ENCODE results near the gene SECISBP2L.

SECISBP2L gene

DNA sequence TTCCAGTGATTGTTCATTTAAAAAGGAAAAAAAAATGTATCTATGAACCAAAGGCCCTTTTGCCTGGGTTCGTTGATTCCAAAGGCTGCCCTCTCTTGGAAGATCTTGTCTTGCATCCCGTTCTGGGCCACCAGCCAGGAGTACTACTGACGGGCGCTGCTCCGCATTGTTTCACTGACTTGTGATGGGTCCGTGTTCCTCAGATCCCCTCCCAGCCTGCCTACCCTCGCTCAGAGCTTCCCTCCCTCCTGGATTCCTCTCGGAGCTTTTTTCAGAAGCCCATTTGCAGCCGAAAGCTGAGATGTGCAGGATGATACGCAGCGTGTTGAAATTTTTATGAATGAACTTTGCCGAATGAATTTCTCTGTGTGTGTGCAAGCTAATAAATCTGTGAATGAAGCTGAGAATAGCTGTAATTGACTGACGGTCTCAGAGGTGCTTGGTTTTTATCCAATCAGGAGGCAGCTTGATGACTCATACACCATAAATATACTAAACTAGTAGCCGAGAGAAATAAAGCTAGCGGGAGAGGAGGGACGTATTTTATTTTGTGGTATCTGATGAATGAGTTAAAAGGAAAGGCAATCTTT is 82.6 kb downstream of the SECISBP2L start, which contains the start of gene SHC4:
SHC4 (minus strand) TSS at position 396 of the 590 bp plus-strand sequence. CDS start 904 bp downstream, outside the sequence.
- DNase-seq, result no peak

- peak; percentile 10 for DNase-seq
Measured at GRCh38 chr15:48962662-48963523, 83.4 kb downstream of the SECISBP2L start.

DNA sequence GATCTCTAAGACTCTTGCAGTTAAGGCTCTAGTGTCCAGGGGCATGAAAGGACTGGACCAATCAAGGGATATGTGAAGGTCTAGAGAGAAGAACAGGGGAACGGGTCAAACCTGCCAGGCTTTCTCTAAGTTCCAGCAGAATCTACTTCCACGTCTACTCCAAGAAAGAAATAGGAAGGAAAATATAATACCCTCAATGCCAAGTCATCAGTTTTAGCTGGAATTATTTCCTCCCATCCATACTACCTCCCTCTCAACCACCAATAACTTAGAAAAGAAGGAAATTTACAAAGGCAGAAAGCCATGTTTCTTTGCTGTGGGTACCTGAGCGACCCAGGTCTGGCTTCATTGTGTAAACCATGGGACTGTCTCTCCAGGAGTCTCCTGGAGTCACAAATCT is 90.3 kb downstream of the SECISBP2L start:
- DNase-seq, result no peak

GRCh38 chr15:48955370-48955769 is 90.9 kb downstream of the SECISBP2L start:
- no peak for DNase-seq

- no peak for DNase-seq
Measured at GRCh38 chr15:48954538-48954937, 91.7 kb downstream of the SECISBP2L start.

DNA sequence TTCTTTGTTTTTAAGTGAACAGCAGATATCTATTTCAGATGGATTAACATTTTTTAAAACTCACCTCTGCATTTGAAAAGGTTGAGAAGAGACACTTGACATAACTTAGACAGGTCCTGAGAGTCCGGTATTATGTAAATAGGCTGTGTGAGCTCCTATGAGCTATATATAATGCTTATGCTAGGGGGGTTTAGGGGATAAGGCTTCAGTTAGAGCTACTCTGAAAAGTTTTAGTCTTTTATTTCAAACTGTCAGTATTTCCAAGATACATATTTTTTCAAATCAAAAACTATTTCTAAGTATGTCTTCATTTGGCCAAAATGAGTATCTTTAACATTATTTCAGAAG is 99.4 kb downstream of the SECISBP2L start:
- no peak for DNase-seq

- no peak for DNase-seq
Measured at GRCh38 chr15:48946074-48946839, 100.0 kb downstream of the SECISBP2L start.

DNA sequence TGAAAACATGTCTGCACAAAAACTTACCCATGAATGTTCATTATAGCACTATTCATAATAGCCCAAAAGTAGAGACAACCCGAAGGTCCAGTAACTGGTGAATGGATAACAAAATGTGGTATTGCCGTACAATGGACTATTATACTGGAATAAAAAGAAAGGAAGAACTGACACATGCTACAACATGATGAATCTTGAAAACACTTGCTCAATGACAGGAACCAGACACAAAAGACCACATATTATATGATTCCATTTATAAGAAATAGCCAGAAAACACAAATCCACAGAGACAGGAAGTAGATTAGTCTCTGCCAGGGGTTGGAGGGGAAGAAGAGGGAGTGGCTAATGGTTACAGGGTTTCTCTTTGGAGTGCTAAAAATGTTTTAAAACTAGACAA is 100.9 kb downstream of the SECISBP2L start:
- no peak for DNase-seq

GRCh38 chr15:48941904-48942303 is 104.3 kb downstream of the SECISBP2L start:
- DNase-seq, result no peak

GRCh38 chr15:48940508-48940907 is 105.7 kb downstream of the SECISBP2L start:
- no peak for DNase-seq

DNA sequence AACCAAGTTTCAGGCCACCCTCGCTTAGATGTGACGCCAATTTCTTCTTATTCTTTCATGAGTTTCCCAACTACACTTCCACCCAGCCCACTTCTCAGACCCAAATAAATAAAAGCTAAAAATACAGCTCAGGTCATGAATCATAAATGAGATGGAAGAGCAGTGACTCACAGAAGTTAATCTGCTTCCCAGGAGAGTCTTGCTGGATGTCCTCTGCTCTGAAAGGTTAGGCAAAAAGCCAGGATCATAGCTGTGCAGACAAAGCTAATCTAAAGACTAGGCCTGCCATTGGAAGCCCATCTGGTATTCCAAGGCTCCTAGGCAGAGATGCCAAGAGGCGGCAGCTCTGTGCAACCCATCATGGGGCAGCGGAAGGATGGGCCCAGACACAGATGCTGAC is 106.6 kb downstream of the SECISBP2L start:
- DNase-seq, result no peak
